ENCODE results near the gene AMZ2.
A peak's percentile ranks its signal among the peaks of the same experiment; 100 is the strongest.
"Not testable (repeated sequence)": the region's sequence is repeated elsewhere in the genome, so short reads cannot be mapped to it uniquely, and the experiment has no call there.

The AMZ2 gene

DNA sequence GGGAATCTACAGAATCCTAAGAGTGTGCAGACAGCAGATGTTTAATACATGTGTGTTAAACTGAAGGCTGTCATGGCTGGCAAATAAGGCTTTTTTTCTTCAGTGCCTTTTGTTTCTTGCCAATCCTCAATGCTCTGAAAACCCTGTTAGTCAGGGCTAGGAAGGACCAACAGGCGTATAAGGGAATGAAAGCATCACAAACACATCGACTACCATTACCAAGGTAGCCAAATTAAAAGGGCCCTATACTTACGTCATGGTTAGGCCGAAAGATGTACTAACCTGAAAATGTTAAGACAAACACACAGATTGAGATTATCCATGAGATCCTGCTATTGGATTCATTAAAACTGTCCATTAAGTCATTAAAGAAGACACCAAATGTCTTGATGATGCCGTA is 30.0 kb downstream of the AMZ2 start:
- no peak for DNase-seq
- 95% methylated on average over 5 of the region's 5 CpGs for whole genome bisulfite sequencing
- no peaks in the 10 kb centered on the region for H3K4me1 ChIP-seq (ENCODE audit: control insufficient read depth, insufficient read depth, low read depth, low read length)

DNA sequence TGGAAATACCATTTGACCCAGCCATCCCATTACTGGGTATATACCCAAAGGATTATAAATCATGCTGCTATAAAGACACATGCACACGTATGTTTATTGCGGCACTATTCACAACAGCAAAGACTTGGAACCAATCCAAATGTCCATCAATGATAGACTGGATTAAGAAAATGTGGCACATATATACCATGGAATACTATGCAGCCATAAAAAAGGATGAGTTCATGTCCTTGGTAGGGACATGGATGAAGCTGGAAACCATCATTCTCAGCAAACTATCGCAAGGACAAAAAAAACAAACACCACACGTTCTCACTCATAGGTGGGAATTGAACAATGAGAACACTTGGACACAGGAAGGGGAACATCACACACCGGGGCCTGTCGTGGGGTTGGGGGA is 34.1 kb downstream of the AMZ2 start:
- DNase-seq; H2BK15ac ChIP-seq (ENCODE audit: low read depth, poor library complexity, severe bottlenecking); H2BK12ac ChIP-seq (ENCODE audit: low read length in 2 of 2); H2AK5ac ChIP-seq (ENCODE audit: low read length, severe bottlenecking); H2AFZ ChIP-seq (ENCODE audit: low read depth, low read length); H2BK120ac ChIP-seq (ENCODE audit: low read depth, low read length); H4K8ac ChIP-seq (ENCODE audit: low read length); H3K23ac ChIP-seq (ENCODE audit: low read length in 2 of 2); H3K9ac ChIP-seq (ENCODE audit: low read length); H3K18ac ChIP-seq (ENCODE audit: low read depth in 1 of 2, low read length in 2 of 2); H3K14ac ChIP-seq (ENCODE audit: low read length in 2 of 2); H3K4me3 ChIP-seq (ENCODE audit: insufficient read depth in 1 of 2, low read depth in 1 of 2, low read length in 2 of 2); H3K27me3 ChIP-seq (ENCODE audit: control insufficient read depth in 1 of 2, insufficient read depth in 1 of 2, low read length in 2 of 2); H3K27ac ChIP-seq (ENCODE audit: low read length, poor library complexity, severe bottlenecking); H3K4me2 ChIP-seq (ENCODE audit: low read length, poor library complexity, severe bottlenecking); H3K36me3 ChIP-seq (ENCODE audit: control insufficient read depth in 1 of 2, insufficient read depth in 2 of 2, low read depth in 1 of 2, low read length in 2 of 2); H3K4ac ChIP-seq (ENCODE audit: low read depth in 1 of 2, low read length in 2 of 2); H4K91ac ChIP-seq (ENCODE audit: low read length); H2BK5ac ChIP-seq (ENCODE audit: low read depth, low read length, poor library complexity, severe bottlenecking); H3K79me1 ChIP-seq (replicated peaks; ENCODE audit: low read length, poor library complexity, severe bottlenecking); H3K4me1 ChIP-seq (ENCODE audit: control insufficient read depth, insufficient read depth, low read depth, low read length): not testable (repeated sequence)
- peaks cover 16% of the 10 kb centered on the region for H3K9me3 ChIP-seq (ENCODE audit: control insufficient read depth, low read length)
- WGBS: no CpG with 5 or more reads among the region's 6 CpGs

More for the DNA sequence above, 30.0 kb downstream of the AMZ2 start:
- no peak overlapping the region for H2BK5ac ChIP-seq (ENCODE audit: low read depth, low read length, poor library complexity, severe bottlenecking)
- H3K14ac ChIP-seq (ENCODE audit: low read length in 2 of 2): no peak overlapping the region
- H3K18ac ChIP-seq (ENCODE audit: low read depth in 1 of 2, low read length in 2 of 2): no peak overlapping the region
- H3K9ac ChIP-seq (ENCODE audit: low read length): no peak overlapping the region
- H2AFZ ChIP-seq (ENCODE audit: low read depth, low read length): no peak overlapping the region
- no peak overlapping the region for H2AK5ac ChIP-seq (ENCODE audit: low read length, severe bottlenecking)
- H2BK120ac ChIP-seq (ENCODE audit: low read depth, low read length): no peak overlapping the region
- no peak overlapping the region for H4K91ac ChIP-seq (ENCODE audit: low read length)
- no peak overlapping the region for H3K23ac ChIP-seq (ENCODE audit: low read length in 2 of 2)
- H3K36me3 ChIP-seq (ENCODE audit: control insufficient read depth in 1 of 2, insufficient read depth in 2 of 2, low read depth in 1 of 2, low read length in 2 of 2): no peaks in the 10 kb centered on the region
- no peaks in the 10 kb centered on the region for H3K79me1 ChIP-seq (replicated peaks; ENCODE audit: low read length, poor library complexity, severe bottlenecking)
- H3K27ac ChIP-seq (ENCODE audit: low read length, poor library complexity, severe bottlenecking): no peak overlapping the region
- no peak overlapping the region for H3K4me3 ChIP-seq (ENCODE audit: insufficient read depth in 1 of 2, low read depth in 1 of 2, low read length in 2 of 2)
- no peak overlapping the region for H3K4ac ChIP-seq (ENCODE audit: low read depth in 1 of 2, low read length in 2 of 2)
- no peaks in the 10 kb centered on the region for H3K27me3 ChIP-seq (ENCODE audit: control insufficient read depth in 1 of 2, insufficient read depth in 1 of 2, low read length in 2 of 2)
- H4K8ac ChIP-seq (ENCODE audit: low read length): no peak overlapping the region
- peaks cover 16% of the 10 kb centered on the region for H3K9me3 ChIP-seq (ENCODE audit: control insufficient read depth, low read length)
- H2BK12ac ChIP-seq (ENCODE audit: low read length in 2 of 2): no peak overlapping the region
- no peak overlapping the region for H2BK15ac ChIP-seq (ENCODE audit: low read depth, poor library complexity, severe bottlenecking)
- no peak overlapping the region for H3K4me2 ChIP-seq (ENCODE audit: low read length, poor library complexity, severe bottlenecking)

DNA sequence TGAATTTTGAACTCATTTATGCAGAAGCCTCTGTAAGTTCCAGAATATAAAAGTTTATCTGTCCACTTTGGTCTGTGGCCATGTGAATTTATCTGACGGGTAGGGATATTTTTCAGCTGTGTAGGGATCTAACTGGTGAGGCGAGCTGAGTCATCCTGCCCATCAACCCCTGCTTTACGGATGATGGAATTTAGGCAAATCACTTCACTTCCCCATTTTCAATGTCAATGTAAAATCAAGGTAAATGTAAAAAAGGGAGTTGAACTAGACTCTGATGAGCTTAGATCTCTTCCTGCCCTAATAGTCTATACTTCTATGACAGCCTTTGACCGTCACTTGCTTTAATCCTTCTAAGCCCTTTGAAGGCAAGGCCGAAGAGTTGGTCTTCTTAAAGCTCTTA is 40.5 kb downstream of the AMZ2 start:
- H3K4me1 ChIP-seq (ENCODE audit: control insufficient read depth, insufficient read depth, low read depth, low read length): peaks cover 12% of the 10 kb centered on the region

DNA sequence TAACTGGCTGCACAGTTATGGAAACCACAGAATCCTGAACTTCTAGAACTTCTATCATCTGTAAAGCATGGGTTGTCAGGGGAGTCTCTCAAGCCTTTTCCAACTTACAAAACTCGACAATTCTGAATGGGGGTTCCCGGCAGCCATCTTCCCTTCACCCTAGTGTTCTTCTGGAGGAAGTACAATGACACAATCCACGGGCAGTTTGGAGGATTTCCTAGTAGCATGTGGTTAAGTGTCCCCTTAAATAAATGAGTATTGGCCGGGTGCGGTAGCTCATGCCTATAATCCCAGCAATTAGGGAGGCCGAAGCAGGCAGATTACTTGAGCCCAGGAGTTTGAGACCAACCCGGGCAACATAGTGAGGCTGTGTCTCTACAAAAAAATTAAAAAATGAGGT is 41.0 kb downstream of the AMZ2 start:
- Histone ChIP-seq H3K4me2 (ENCODE audit: low read length, poor library complexity, severe bottlenecking) (no peak overlapping the region), H3K14ac (ENCODE audit: low read length in 2 of 2) (no peak overlapping the region), H2AFZ (ENCODE audit: low read depth, low read length) (no peak overlapping the region), H3K36me3 (ENCODE audit: control insufficient read depth in 1 of 2, insufficient read depth in 2 of 2, low read depth in 1 of 2, low read length in 2 of 2) (no peaks in the 10 kb centered on the region), H4K91ac (ENCODE audit: low read length) (no peak overlapping the region), H3K9ac (ENCODE audit: low read length) (no peak overlapping the region), H3K23ac (ENCODE audit: low read length in 2 of 2) (no peak overlapping the region), H2BK12ac (ENCODE audit: low read length in 2 of 2) (no peak overlapping the region), H4K8ac (ENCODE audit: low read length) (no peak overlapping the region), H2AK5ac (ENCODE audit: low read length, severe bottlenecking) (no peak overlapping the region), H3K4me3 (ENCODE audit: insufficient read depth in 1 of 2, low read depth in 1 of 2, low read length in 2 of 2) (no peak overlapping the region), H3K27me3 (ENCODE audit: control insufficient read depth in 1 of 2, insufficient read depth in 1 of 2, low read length in 2 of 2) (peaks cover 25 to 31% of the 10 kb centered on the region in 2 experiments), H3K4ac (ENCODE audit: low read depth in 1 of 2, low read length in 2 of 2) (no peak overlapping the region), H3K18ac (ENCODE audit: low read depth in 1 of 2, low read length in 2 of 2) (no peak overlapping the region), H2BK15ac (ENCODE audit: low read depth, poor library complexity, severe bottlenecking) (no peak overlapping the region), H2BK5ac (ENCODE audit: low read depth, low read length, poor library complexity, severe bottlenecking) (no peak overlapping the region), H3K79me1 (replicated peaks; ENCODE audit: low read length, poor library complexity, severe bottlenecking) (no peaks in the 10 kb centered on the region), H3K9me3 (ENCODE audit: control insufficient read depth, low read length) (no peaks in the 10 kb centered on the region), H3K4me1 (ENCODE audit: control insufficient read depth, insufficient read depth, low read depth, low read length) (peaks cover 12% of the 10 kb centered on the region), H3K27ac (ENCODE audit: low read length, poor library complexity, severe bottlenecking) (no peak overlapping the region), H2BK120ac (ENCODE audit: low read depth, low read length) (no peak overlapping the region)
- peak; percentile 31 for DNase-seq
- 96% methylated on average over 6 of the region's 7 CpGs for WGBS

More for the DNA sequence above, 40.5 kb downstream of the AMZ2 start:
- no peak overlapping the region for H2BK15ac ChIP-seq (ENCODE audit: low read depth, poor library complexity, severe bottlenecking)
- H3K9me3 ChIP-seq (ENCODE audit: control insufficient read depth, low read length): no peaks in the 10 kb centered on the region
- no peak overlapping the region for H3K4me2 ChIP-seq (ENCODE audit: low read length, poor library complexity, severe bottlenecking)
- no peak overlapping the region for H2AFZ ChIP-seq (ENCODE audit: low read depth, low read length)
- WGBS: 93% methylated on average over 3 of the region's 5 CpGs
- no peak overlapping the region for H4K91ac ChIP-seq (ENCODE audit: low read length)
- H4K8ac ChIP-seq (ENCODE audit: low read length): no peak overlapping the region
- no peak overlapping the region for H2BK5ac ChIP-seq (ENCODE audit: low read depth, low read length, poor library complexity, severe bottlenecking)
- no peak overlapping the region for H3K23ac ChIP-seq (ENCODE audit: low read length in 2 of 2)
- no peak overlapping the region for H2BK120ac ChIP-seq (ENCODE audit: low read depth, low read length)
- no peaks in the 10 kb centered on the region for H3K36me3 ChIP-seq (ENCODE audit: control insufficient read depth in 1 of 2, insufficient read depth in 2 of 2, low read depth in 1 of 2, low read length in 2 of 2)
- no peak overlapping the region for H2BK12ac ChIP-seq (ENCODE audit: low read length in 2 of 2)
- no peaks in the 10 kb centered on the region for H3K79me1 ChIP-seq (replicated peaks; ENCODE audit: low read length, poor library complexity, severe bottlenecking)
- H3K27ac ChIP-seq (ENCODE audit: low read length, poor library complexity, severe bottlenecking): no peak overlapping the region
- H3K9ac ChIP-seq (ENCODE audit: low read length): no peak overlapping the region
- H3K4me3 ChIP-seq (ENCODE audit: insufficient read depth in 1 of 2, low read depth in 1 of 2, low read length in 2 of 2): no peak overlapping the region
- DNase-seq: peak; percentile 26
- H3K14ac ChIP-seq (ENCODE audit: low read length in 2 of 2): no peak overlapping the region
- H3K4ac ChIP-seq (ENCODE audit: low read depth in 1 of 2, low read length in 2 of 2): no peak overlapping the region
- H3K27me3 ChIP-seq (ENCODE audit: control insufficient read depth in 1 of 2, insufficient read depth in 1 of 2, low read length in 2 of 2): peaks cover 21 to 27% of the 10 kb centered on the region in 2 experiments
- H2AK5ac ChIP-seq (ENCODE audit: low read length, severe bottlenecking): no peak overlapping the region
- no peak overlapping the region for H3K18ac ChIP-seq (ENCODE audit: low read depth in 1 of 2, low read length in 2 of 2)

All from mesenchymal stem cell (in vitro differentiated cells and primary cell).